Transverse colon (tissue), 4 donors: ENCODE data around the gene PCNX1. TPM values are rescaled to one million over a fixed set of nuclear protein-coding genes. Genes with fewer than 3 reads are reported as not detected.

Source experiments
- DNase-seq: peaks from one replicate; pipeline ENCODE4 v3.0.0-alpha.2; 2019
- H3K27ac ChIP-seq, 4 donors: fragments of 200-600 bp; sonication (generic); 2 replicates each; pipeline ENCODE4 v1.5.1; 2016 to 2018; ENCODE audit warnings: inconsistent platforms in 4 of 4
- H3K27me3 ChIP-seq: fragments of 200-600 bp; sonication (generic); 2 replicates; pipeline ENCODE4 v1.5.1; 2017; ENCODE audit warnings: inconsistent platforms
- H3K36me3 ChIP-seq, 4 donors: fragments of 200-600 bp; sonication (generic); 2 replicates each; pipeline ENCODE4 v1.5.1; 2017 to 2019; ENCODE audit warnings: inconsistent platforms in 4 of 4
- H3K4me1 ChIP-seq, 4 donors: fragments of 200-600 bp; sonication (generic); 2 replicates each; pipeline ENCODE4 v1.5.1; 2017 to 2020; ENCODE audit warnings: inconsistent platforms in 4 of 4
- H3K4me3 ChIP-seq, 4 donors: fragments of 200-600 bp; sonication (generic); 1 replicate in 1 of 4; 2 replicates in 3 of 4; pipeline versions ENCODE4 v1.5.1 to v1.6.1; 2017 to 2019; ENCODE audit warnings: inconsistent platforms in 4 of 4
- H3K9me3 ChIP-seq, 2 donors: fragments of 200-600 bp; sonication (generic); 2 replicates each; pipeline ENCODE4 v1.5.1; 2017 to 2019; ENCODE audit warnings: inconsistent platforms in 2 of 2
- EP300 ChIP-seq: sonication (generic); formaldehyde crosslinking; IDR thresholded peaks from one replicate; pipeline ENCODE4 v1.6.1; 2017; ENCODE audit warnings: antibody characterized with exemption, low read depth
- POLR2A ChIP-seq: fragments of 450-650 bp; IDR thresholded peaks from one replicate; pipeline ENCODE4 v1.6.1; 2016; ENCODE audit warnings: antibody characterized with exemption, mild to moderate bottlenecking, moderate library complexity
- POLR2AphosphoS5 ChIP-seq, 3 donors: sonication (generic); formaldehyde crosslinking; IDR thresholded peaks; one replicate each; pipeline ENCODE4 v1.6.1; 2016; ENCODE audit warnings: antibody characterized with exemption in 3 of 3
- WGBS, 2 donors: methylation state at CpG; one replicate each; pipeline ENCODE4 v1.1.5; 2018; ENCODE audit warnings: low coverage in 1 of 2; 5-methylcytosine and 5-hydroxymethylcytosine counted together
- in situ Hi-C, 4 donors: fragments of 200-750 bp; cut with MboI; loops; one replicate each; pipeline versions ENCODE4 v1.15.0 to v1.15.1; 2017; ENCODE audit warnings: low sequenced_read_pairs in 3 of 4, low pct_ligation_motif_present in 1 of 4, low pct_unique_long_range_greater_than_20kb in 1 of 4
- intact Hi-C: fragments of 100-400 bp; cut with DNase I; formaldehyde crosslinking; loops from one replicate; pipeline ENCODE4 v1.15.1; 2023; ENCODE audit warnings: low total_unique reads
- total RNA-seq, 4 donors: library from RNA; depleted of rRNA; stranded (reverse); fragments of >200 nt; gene quantifications; one replicate each; pipeline ENCODE4 v1.1.0, GENCODE V29; 2016
- TF ChIP-seq, protein P1 (sequence below), 5 experiments: fragments of 200-600 bp in 3 of 5; fragments of 450-650 bp in 2 of 5; sonication (generic) in 3 of 5; IDR thresholded peaks; 1 replicate in 2 of 5; 2 replicates in 3 of 5; pipeline ENCODE4 v1.5.1; 2016 to 2017; ENCODE audit warnings: antibody characterized with exemption in 5 of 5, inconsistent platforms in 3 of 5, mild to moderate bottlenecking in 2 of 5, moderate library complexity in 1 of 5

The PCNX1 gene
- total RNA-seq, 4 donors from 2014 or later = 15.0 to 64.6 (median 46.0) TPM

DNA sequence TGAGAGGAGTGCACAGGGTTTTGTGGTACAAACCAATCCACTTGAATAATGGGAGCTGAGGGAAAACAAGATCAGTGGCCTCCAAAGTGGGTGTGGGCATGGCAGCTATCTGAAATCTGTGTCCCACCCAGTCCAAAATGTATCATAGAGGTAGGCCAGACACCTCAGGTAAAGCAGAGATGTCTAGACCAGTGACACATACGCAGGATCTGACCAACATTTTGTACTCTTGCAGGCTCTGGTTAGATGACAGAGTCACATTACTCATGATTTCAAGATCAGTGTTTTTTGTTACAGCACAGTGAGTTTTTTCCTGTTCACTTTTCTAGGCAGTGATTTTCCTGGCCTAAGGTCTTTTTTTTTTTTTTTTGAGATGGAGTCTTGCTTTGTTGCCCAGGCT is 211.8 kb downstream of the PCNX1 start:
- H3K36me3 ChIP-seq = no peaks in the 10 kb centered on the region
- no peak overlapping the region for H3K4me3 ChIP-seq
- intact Hi-C loops (no loop called here), in situ Hi-C loops (no loop called here)
- peaks cover 24 to 59% (median 41%) of the 10 kb centered on the region in 4 donors for H3K4me1 ChIP-seq
- no peaks in the 10 kb centered on the region for H3K9me3 ChIP-seq
- TF ChIP-seq, protein P1, sequence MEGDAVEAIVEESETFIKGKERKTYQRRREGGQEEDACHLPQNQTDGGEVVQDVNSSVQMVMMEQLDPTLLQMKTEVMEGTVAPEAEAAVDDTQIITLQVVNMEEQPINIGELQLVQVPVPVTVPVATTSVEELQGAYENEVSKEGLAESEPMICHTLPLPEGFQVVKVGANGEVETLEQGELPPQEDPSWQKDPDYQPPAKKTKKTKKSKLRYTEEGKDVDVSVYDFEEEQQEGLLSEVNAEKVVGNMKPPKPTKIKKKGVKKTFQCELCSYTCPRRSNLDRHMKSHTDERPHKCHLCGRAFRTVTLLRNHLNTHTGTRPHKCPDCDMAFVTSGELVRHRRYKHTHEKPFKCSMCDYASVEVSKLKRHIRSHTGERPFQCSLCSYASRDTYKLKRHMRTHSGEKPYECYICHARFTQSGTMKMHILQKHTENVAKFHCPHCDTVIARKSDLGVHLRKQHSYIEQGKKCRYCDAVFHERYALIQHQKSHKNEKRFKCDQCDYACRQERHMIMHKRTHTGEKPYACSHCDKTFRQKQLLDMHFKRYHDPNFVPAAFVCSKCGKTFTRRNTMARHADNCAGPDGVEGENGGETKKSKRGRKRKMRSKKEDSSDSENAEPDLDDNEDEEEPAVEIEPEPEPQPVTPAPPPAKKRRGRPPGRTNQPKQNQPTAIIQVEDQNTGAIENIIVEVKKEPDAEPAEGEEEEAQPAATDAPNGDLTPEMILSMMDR (IDR thresholded peaks at IDR 0.05) = no peak
- TF ChIP-seq POLR2A = no peak
- no peak for TF ChIP-seq POLR2AphosphoS5 (IDR thresholded peaks at IDR 0.05)
- TF ChIP-seq EP300 = no peak
- H3K27me3 ChIP-seq = no peaks in the 10 kb centered on the region
- WGBS, 2 donors = 83 to 100% methylated on average over 1 of the region's 1 CpG
- H3K27ac ChIP-seq = peak overlapping the region; percentile 76 to 85 (median 81)
- DNase-seq = no peak

- WGBS, 2 donors = 97 to 100% methylated on average over 1 of the region's 1 CpG
- DNase-seq = no peak
- H3K4me1 ChIP-seq = peaks cover 24 to 57% (median 38%) of the 10 kb centered on the region in 4 donors
- H3K9me3 ChIP-seq = no peaks in the 10 kb centered on the region
- no peak for TF ChIP-seq EP300
- TF ChIP-seq POLR2AphosphoS5 (IDR thresholded peaks at IDR 0.05) = no peak
- no peak for TF ChIP-seq POLR2A
- TF ChIP-seq, protein P1 (IDR thresholded peaks at IDR 0.05) = no peak
- in situ Hi-C loops = no loop called here
- H3K4me3 ChIP-seq = no peak overlapping the region
- H3K27ac ChIP-seq = peak overlapping the region in 1 of 4 donors; percentile 27
- H3K36me3 ChIP-seq = no peaks in the 10 kb centered on the region
- no peaks in the 10 kb centered on the region for H3K27me3 ChIP-seq
- intact Hi-C loops = no loop called here
Observed at GRCh38 chr14:71119832-71120231, 212.6 kb downstream of the PCNX1 start.

DNA sequence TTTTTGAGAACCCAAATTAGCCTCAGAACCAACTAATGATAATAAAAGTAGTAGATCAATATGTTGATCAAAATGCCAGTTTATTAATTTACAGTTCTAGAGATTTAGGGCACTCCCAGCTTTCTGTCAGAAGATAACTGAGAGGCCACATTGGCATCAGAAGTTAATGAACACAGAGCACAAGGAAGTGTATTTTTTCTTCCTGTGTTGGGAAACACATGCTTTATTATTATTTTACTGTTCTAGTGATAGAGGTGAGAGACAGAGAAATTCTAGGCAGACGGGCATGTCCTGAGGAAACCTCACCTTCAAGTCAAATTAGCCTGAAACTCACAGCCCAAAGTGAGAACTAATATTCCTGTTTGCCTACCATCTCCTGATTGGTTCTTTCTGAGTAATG is 213.7 kb downstream of the PCNX1 start:
- Histone ChIP-seq H3K27ac (no peak overlapping the region), H3K9me3 (no peaks in the 10 kb centered on the region), H3K36me3 (no peaks in the 10 kb centered on the region), H3K4me1 (peaks cover 19 to 46% (median 32%) of the 10 kb centered on the region in 4 donors), H3K4me3 (no peak overlapping the region), H3K27me3 (no peaks in the 10 kb centered on the region)
- TF ChIP-seq POLR2A (no peak), POLR2AphosphoS5 (IDR thresholded peaks at IDR 0.05) (no peak), EP300 (no peak)
- TF ChIP-seq, protein P1 (IDR thresholded peaks at IDR 0.05) = no peak
- WGBS, 2 donors = 50% methylated on average over 1 of the region's 1 CpG; no CpG with 5 or more reads in 1 of the 2 donors
- in situ Hi-C loops = no loop called here
- no peak for DNase-seq
- intact Hi-C loops = no loop called here

- Histone ChIP-seq H3K27me3 (no peaks in the 10 kb centered on the region), H3K36me3 (no peaks in the 10 kb centered on the region), H3K27ac (no peak overlapping the region), H3K4me3 (no peak overlapping the region), H3K4me1 (peaks cover 15 to 38% (median 26%) of the 10 kb centered on the region in 4 donors), H3K9me3 (no peaks in the 10 kb centered on the region)
- intact Hi-C loops (no loop called here), in situ Hi-C loops (no loop called here)
- WGBS, 2 donors = 98% methylated on average over 5 of the region's 5 CpGs; no CpG with 5 or more reads in 1 of the 2 donors
- no peak for DNase-seq
- TF ChIP-seq EP300 = no peak
- no peak for TF ChIP-seq POLR2AphosphoS5 (IDR thresholded peaks at IDR 0.05)
- TF ChIP-seq, protein P1 (IDR thresholded peaks at IDR 0.05) = no peak
- TF ChIP-seq POLR2A = no peak
Observed at GRCh38 chr14:71121711-71122110, 214.5 kb downstream of the PCNX1 start.
